ENCODE measurements around the gene NTM.

NTM gene

GRCh38 chr11:131845255-131845654 lies 474.8 kb downstream of the NTM start:
- DNase-seq, result no peak

GRCh38 chr11:131849485-131849884 lies 479.1 kb downstream of the NTM start:
- no peak for DNase-seq

GRCh38 chr11:131850507-131850906 lies 480.1 kb downstream of the NTM start:
- DNase-seq, result no peak

GRCh38 chr11:131851964-131852755 lies 481.7 kb downstream of the NTM start:
- no peak for DNase-seq

GRCh38 chr11:131852757-131853156 lies 482.3 kb downstream of the NTM start:
- DNase-seq, result no peak

GRCh38 chr11:131854391-131854790 lies 484.0 kb downstream of the NTM start:
- DNase-seq, result no peak

GRCh38 chr11:131855320-131855719 lies 484.9 kb downstream of the NTM start:
- no peak for DNase-seq

- DNase-seq, result no peak
These were observed 486.8 kb downstream of the NTM start for GRCh38 chr11:131857246-131857645.

- DNase-seq, result no peak
These were observed 488.1 kb downstream of the NTM start for GRCh38 chr11:131858505-131858904.

GRCh38 chr11:131859538-131860210 lies 489.3 kb downstream of the NTM start:
- no peak for DNase-seq

GRCh38 chr11:131864228-131864627 lies 493.8 kb downstream of the NTM start:
- no peak for DNase-seq

GRCh38 chr11:131865860-131866259 lies 495.4 kb downstream of the NTM start:
- no peak for DNase-seq

- DNase-seq, result no peak
These were observed 496.4 kb downstream of the NTM start for GRCh38 chr11:131866535-131867400.

GRCh38 chr11:131867457-131868257 lies 497.2 kb downstream of the NTM start:
- DNase-seq, result peak; percentile 17 to 18

GRCh38 chr11:131868629-131869507 lies 498.5 kb downstream of the NTM start:
- no peak for DNase-seq

- no peak for DNase-seq
These were observed 499.9 kb downstream of the NTM start for GRCh38 chr11:131870305-131870704.

GRCh38 chr11:131871006-131871405 lies 500.6 kb downstream of the NTM start:
- no peak for DNase-seq

- no peak for DNase-seq
These were observed 503.7 kb downstream of the NTM start for GRCh38 chr11:131874070-131874469.

GRCh38 chr11:131875611-131876010 lies 505.2 kb downstream of the NTM start:
- DNase-seq, result no peak

GRCh38 chr11:131877246-131877942 lies 507.0 kb downstream of the NTM start:
- DNase-seq, result no peak

GRCh38 chr11:131880316-131880715 lies 509.9 kb downstream of the NTM start:
- no peak for DNase-seq

Data from activated T-cell treated with anti-CD3 and anti-CD28 coated beads, Interleukin-2, amount 50 U/mL, for 48 hours (primary cell).